HG02623 (cell line): ENCODE measurements around the gene NR2C2AP.
A peak's percentile ranks its signal among the peaks of the same experiment; 100 is the strongest.
"Not testable (repeated sequence)": the region's sequence is repeated elsewhere in the genome, so short reads cannot be mapped to it uniquely, and the experiment has no call there.

ENCODE experiments used
- ATAC-seq: cut with Tn5 transposase; IDR thresholded peaks from one replicate; pipeline ENCODE4 v1.9.1; 2021; ENCODE audit warnings: moderate library complexity; ENCODE audit not compliant: unreplicated experiment

The NR2C2AP gene

DNA sequence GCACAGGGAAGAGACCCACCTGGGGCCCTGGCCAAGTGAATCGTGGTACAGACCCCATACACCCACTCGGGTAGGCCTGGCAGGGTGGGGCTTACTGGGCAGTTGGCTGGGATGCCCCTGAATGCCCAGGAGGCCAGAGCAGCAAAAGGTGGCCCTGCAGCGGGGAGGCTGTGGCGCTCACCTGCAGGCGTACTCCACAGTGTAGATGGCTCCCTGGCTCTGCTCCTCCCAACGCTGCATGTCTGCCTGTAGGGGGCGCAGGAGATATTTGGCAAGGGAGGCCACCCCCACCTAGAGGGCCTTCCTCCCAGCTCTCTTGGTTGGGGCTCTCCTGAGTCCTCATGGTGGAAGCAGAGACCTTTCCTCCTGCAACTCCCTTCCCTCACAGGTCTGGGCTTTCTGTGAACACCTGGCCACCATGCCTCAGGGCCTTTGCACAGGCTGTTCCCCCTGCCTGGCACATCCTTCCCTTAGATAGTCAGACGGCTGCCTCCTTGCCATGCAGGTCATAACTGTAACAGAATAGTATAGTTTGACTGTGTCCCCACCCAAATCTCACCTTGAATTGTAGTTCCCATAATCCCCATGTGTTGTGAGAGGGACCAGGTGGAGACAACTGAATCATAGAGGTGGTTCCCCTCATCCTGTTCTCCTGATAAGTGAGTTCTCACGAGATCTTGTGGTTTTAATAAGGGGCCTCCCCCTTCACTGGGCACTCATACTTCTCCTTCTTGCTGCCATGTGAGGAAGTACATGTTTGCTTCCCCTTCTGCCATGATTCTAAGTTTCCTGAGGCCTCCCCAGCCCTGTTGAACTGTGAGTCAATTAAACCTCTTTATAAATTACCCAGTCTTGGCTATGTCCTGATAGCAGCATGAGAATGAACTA lies 17.1 kb downstream of the NR2C2AP start:
- ATAC-seq = no peak

DNA sequence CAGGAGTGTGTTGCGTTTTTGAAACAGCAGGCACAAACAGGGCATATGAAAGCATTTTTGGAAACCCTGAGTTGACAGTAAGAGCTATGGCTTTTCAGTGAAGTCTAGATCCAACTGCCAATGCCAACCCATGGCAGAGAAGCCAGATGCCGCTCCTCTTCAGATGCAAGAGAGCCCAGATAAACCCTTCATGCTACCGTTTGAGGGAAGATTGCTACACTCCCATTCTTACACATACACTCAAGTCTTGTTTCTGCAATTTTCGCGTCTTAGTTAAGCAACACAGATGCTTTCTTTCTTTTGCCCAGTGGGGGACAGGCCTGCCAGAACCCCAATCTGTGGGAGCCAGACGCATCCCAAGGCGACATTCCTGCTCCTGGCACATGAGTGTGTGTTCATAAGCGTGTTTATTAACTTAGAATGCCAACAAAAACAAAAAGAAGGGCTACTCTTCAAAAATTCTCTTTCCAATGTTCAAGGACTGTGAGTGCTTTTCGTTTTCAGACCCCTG lies 21.7 kb downstream of the NR2C2AP start:
- no peak for ATAC-seq

DNA sequence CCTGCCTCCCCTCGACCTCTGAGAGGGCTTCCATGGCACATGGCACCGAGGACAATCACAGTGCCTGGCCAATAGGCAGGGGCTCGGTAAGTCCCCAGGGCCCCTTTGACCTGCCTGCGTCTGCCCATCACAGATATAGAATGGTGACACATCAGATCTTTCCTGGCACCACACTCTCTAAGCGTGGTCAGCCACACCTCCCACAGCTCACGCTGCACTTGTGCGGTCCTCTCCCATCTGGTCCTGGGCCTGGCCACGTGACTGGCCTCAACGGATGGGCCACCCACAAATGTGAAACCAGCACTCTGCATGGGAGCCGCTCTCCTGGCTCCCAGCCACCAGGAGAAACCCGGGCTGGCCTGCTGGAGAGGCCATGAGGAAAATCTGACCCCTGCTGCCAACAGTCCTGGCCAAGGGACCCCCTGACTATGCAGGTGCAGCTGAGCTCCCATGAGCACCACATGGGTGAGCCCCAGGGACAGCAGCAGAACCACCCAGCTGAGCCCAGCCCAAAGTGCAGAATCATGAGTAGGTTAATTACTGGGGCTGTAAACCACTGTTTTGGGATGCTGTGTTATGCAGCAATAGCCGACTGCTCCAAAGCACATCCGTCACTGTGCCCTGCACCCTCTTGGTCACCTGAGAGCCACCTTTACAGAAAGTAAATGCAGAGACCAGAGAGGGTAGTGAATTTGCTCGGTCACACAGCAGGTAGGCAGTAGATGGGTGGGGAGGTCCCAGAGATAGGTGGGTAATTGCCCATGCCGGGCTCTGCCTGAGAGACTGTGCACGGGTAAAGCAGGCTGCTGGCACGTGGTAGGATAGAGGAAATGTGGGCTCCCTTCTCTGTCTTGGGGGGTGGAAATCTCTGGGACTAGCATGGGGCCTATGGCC lies 23.4 kb downstream of the NR2C2AP start:
- no peak for ATAC-seq

DNA sequence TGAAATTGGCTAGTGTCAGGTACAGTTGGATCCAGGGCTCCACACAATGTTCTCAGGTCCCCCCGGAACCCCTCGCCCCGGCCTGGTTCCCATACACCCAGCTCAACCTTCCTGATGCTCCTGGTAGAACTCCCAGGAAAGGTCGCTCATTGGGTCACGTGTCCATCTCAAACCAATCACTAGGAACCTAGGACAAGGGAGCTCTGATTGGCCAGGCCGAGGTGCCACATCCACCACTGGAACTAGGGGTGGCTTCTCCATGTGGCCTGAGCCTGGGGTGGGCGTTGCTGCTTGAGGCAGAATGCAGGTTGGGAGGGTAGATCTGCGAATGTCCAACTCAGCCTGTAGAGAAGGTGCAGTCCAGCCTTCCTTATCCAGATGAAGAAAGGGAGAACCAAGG lies 26.3 kb downstream of the NR2C2AP start:
- ATAC-seq = no peak

DNA sequence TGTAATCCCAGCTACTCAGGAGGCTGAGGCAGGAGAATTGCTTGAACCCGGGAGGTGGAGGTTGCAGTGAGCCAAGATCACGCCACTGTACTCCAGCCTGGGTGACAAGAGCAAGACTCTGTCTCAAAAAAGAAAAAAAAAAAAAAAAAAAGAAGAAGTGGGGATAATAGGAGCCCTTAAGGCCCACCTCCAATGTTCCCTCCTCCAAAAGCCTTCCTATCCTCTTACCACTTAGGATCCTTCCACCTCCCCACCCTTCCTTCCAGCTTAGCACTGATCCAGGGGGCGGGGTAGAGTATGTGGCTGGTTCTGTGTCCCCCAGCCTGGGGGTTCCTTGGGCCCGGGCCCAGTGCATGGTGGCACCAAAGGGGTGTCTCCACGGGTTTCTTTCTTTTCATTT lies 30.0 kb downstream of the NR2C2AP start:
- ATAC-seq = not testable (repeated sequence)

DNA sequence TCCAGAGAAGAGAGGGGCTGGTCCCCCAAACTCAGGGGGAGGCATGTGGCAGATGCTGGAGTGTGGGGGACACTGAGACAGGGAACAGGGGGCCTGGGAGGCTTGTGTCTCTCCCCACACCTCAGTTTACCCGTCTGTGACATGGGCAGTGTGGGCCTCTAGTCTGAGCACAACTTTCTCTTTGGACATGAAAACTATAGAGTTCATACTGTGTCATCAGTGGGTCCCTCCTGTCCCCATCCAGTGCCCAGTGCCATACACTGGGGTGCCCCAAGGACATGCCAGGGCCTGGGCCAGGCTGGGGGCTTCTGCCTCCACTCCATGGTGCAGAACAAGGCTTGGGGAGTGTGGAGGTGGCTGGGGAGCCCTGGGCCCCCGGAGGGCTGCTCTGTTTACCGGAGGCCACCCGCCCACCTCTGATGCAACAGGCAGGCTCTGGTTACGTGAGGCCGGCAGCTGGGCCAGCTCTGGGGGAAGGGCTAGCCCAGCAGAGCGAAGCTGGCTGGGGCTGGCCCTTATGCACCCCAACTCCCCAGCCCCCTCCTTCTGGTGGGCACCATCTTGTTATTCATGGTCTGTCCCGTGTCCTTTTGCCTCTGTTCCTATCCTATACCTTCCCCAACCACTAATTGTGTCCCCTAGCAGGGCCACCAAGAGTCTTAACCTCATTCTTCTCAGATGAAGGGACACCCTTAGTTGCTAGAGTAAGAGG lies 31.2 kb downstream of the NR2C2AP start:
- ATAC-seq = no peak

DNA sequence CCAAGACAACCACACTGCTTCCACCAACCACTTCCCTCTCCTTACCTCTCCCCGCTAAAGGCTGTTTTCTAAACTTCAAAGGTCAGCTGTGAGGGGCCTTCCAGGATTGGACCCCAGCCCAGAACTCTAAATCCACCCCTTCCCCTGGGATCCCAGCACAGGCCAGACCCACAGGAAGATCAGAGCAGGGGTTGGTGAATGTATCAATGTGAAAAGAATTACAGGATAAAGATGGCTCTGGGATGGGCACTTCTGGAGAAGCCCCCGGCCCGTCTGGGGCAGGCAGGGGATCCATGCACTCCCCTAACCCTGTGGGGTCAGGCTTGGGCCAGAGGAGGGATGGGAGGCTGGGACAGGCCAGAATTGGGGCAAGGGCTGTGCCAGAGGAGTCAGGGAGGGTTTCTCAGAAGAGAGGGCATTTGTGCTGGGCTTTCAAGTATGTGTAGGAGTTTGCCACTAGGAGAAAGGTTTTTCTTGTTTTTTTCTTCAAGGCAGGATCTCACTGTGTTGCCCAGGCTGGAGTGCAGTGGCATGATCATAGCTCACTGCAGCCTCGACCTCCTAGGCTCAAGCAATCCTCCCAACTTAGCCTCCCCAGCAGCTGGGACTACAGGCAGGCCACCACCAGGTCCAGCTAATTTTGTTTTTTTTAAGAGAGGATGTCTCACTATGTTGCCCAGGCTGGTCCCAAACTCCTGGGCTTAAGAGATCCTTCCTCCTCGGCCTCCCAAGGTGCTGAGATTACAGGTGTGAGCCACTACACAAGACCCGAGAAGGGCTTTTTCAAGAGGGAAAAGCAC lies 32.1 kb downstream of the NR2C2AP start:
- ATAC-seq = no peak

DNA sequence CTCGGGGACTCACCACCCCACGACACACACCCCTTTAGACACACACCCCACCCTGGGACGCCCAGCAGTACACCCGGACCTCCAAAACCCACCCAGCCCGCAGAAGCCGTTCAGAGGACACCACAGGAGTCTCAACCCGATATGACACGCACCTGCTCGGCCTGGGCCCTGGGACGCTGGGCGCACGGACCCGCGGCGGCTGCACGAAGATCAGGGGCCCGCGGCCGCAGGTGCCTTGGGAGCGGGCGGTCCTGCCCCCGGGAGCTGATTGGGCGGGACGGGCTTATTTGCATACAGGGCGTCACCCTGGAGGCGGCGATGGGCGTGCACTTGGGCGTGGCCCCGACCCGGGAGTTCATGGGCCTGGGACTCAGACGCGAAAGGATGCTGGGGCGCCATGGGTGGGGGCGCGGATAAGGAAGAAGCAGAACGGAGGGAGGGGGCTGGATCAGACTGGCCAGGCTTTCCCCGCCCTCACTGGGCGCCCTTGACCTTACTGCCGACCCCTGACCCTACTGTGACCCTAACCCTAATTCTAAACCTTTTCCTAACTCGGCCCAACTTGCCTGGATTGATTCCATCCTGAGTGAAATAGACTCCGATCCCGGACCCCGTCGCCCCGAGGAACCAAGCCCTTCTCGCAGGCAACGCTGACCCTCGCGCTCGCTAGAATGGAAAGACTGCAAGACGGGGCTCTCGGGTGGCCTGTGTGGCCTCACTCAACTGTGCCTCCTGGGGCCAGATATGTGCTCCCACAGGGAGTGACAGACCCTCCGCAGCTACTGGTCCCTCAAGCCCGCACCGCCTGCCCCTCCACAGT lies 33.0 kb downstream of the NR2C2AP start, which contains the start of gene MEF2B:
TSS of gene MEF2B (minus strand) at position 211 of the 820 bp plus-strand sequence. CDS start 19,528 bp downstream, outside the sequence.
- peak; percentile 83 for ATAC-seq

DNA sequence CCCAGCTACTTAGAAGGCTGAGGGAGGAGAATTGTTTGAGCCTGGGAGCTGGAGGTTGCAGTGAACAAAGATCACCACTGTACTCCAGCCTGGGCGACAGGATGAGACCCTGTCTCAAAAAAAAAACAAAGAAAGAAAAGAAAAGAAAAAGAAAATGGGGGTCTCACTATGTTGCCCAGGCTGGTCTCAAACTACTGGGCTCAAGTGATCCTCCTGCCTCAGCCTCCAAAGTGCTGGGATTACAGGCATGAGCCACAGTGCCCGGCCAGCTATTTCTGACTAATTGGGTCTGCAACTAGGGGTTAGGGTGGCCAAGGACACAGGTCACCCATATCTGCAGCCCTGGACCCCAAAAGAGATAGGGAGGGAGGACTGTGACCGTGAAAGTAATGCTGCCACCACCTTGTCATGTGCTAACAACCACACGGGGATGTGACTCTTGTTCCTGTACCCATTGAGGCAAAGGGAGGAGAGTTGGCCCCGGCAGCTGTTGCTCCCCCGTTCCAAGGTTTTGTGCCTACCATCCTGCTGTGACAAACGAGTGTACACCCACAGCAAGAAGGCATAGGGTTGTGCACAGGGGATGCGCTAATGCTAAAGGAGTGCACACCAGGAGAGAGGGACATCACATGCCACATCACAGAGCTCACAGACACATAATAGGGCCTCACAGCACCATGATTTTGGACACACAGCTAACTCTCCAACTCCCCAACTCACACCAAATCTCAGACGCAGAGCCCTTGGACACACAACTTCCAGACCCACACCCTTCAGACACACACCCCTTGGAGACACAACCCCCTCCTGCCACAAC lies 33.8 kb downstream of the NR2C2AP start:
- no peak for ATAC-seq

DNA sequence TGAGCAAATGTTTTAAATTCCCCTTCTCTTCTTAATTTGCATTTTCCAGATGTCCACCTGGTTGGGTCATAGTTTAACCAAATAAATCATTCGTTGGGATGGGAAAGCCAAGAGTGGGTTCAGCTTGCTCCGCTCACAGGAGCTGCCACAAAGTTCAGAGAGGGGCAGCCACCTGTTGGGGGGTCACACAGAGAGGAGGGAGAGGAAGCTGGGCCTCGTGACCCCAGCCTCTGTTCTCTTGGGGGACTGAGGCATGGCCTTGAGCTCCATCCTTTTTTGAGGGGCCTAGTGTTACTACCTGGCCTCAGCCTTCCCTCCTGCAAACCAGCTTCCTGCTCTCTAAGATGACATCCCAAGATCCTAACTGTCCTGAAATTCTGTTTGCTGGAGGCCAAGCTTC lies 35.6 kb downstream of the NR2C2AP start:
- ATAC-seq = no peak

DNA sequence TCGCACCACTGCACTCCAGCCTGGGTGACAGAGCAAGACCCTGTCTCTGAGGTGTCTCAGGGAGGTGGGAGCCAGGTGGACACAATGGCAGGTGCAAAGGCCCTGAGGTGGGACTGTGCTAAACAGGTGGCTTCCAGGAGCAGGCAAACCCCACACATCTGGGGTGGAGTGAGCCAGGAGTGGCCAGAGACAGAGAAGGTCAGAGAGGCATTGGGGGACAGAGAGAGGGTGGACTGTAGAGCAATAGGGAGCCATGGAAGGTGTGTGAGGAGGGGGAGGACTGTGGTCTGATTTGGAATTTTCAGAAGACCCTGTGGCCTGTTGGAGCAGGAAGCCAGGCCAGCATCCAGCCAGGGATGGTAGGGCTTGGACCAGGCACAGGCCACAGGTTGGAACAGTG lies 37.8 kb downstream of the NR2C2AP start:
- ATAC-seq = no peak

DNA sequence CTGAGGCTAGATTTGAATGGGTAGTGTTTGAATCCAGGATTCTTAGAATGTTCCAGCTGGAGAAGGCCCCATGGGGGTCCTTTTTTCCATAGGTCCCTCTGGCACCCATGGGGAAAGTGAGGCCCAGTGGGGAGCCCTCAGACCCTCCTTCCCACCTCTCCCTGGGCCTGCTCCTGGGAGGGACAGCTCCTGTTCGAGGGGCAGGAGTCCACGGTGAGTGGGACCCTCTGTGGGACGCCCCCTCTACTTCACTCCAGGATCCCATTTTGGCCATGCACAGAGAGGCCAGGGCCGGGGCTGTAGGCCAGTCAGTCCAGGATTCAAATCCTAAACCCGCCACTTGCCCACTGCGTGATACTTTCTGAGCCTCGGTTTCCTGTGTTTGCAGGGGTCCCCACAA lies 40.7 kb downstream of the NR2C2AP start:
- ATAC-seq = no peak

DNA sequence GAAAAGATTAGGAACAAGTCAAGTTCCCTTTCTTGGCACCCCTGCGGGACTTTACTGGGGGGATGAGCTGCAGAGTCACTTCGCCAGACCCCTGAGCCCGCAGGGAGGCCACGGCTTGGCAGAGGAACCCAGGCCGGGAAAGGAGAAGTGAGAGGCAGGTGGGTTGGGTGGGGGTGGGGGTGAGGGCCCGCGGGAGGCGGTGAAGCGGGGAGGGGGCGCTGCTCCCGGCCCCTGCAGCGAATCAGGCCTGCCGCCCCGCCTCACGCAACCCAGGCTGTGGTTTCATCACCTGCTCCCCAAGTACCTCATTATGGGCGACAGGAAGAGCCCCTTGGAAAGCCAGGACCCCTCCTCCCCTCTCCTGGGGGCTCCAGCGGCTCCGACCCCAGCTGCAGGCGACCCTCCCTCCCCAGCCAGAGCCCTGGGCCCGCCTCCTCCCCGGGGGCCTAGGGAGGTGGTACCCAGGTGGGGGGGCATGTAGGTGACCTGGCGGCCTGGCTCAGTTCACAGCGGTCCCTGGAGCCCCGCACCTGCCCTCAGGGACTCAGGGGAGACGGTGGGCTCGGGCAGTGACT lies 42.7 kb downstream of the NR2C2AP start:
- no peak for ATAC-seq

DNA sequence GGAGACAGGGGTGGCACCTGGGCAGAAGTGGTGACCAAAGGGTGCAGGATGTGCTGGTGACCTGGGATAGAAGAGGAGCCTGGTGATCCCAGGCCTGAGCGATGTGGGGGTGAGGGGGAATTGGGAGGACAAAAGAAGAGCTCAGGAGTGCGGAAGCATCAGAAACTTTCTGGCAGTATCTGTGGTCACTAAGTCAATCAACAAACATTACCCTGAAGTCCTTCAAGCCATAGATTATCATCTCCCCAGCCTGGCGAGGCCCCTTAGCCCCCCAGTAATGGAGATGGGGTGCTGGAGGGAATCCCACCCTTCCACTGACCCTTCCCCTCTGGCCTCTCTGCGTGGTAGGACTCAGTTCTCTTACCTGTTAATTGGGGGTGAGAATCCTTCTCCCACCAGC lies 43.7 kb downstream of the NR2C2AP start:
- ATAC-seq = no peak

DNA sequence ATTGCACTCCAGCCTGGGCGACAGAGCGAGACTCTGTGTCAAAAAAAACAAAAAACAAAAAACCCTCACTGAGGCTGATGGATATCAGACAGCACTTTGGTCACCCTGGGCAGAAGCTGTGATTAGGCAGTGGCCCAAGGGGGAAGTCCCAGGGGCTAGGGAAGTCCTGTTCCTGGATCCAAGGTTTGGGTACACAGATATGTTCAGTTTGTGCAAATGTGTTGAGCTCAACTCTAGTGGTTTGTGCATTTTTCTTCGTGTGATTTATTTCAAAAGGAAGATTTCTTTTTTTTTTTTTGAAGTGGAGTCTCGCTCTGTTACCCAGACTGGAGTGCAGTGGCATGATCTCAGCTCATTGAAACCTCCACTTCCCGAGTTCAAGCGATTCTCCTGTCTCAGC lies 45.4 kb downstream of the NR2C2AP start:
- no peak for ATAC-seq

DNA sequence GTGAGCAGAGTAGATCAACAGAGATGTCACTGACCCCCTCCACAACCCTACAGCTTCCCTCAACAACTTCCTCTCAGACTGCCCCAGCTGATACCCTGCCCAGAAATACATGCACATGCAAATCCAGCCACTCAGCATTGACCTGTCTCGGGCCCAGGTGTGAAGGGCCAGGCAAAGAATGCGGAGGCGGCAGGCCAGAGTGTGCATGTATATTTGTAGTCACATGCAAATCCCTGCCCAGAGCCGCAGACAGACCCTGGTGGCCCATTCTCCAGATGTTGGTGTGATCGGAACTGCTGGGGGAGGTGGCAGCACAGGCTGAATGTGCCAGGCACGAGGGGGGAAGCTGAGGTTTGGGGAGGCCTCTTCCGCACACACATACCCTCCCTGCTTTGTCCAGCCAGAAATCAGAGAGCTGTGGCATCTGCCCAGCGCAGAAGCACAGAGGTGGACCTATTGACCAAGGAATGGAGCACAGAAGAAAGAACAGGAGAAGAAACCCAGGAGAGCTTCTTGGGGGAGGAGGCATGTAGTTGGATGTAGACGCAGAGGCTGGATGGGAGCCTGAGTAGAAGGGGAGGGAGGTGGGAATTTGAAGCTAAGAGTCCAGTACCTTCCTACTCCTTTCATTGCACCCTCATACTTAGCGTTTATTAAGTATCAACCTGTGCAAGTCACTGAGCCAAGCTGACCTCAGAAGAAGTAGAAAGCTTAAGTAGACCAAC lies 47.6 kb downstream of the NR2C2AP start:
- ATAC-seq = peak; percentile 71

DNA sequence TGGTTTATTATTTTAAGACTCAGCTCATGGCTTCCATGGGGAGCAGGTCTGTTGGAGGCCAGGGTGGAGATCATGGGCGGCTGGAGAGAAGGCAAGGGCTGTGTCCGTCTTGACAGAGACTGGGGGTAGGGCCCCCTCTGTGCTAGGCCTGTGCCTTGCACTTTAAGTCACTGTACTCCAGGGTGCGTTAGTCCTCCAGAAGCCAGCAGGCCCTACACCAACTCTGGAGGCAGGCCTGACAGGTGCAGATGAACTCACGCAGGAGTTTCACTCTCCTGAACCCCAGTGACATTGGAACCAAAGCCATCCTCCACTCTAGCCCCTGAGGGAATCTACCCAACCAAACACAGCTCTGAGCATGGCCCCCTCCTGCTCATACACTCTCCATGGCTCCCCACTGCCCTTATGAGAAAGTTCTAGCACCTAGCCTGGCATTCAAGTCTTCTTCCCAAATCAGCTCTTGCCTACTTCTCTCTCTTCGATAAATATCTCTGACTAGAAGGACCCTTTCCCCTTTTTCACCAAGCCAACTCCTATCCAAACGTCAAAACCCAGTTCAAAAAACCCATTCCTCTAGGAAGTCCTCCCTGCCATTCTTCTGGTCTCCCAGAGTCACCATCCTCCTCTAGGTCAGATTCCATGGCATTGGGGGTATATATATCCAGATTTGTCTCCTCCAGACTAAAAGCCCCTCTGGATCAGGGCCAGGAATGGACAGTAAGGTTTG lies 48.3 kb downstream of the NR2C2AP start:
- ATAC-seq = no peak
